HG02763 (cell line): Measurements from ENCODE around the gene FKBP11.
A peak's percentile ranks its signal among the peaks of the same experiment; 100 is the strongest.

Source experiments
- ATAC-seq: cut with Tn5 transposase; IDR thresholded peaks from one replicate; pipeline ENCODE4 v1.9.1; 2021; ENCODE audit warnings: mild to moderate bottlenecking, moderate library complexity; ENCODE audit not compliant: unreplicated experiment

Gene FKBP11

GRCh38 chr12:48925304-48926011 lies at the start of gene FKBP11:
Gene FKBP11 (minus strand): TSS chr12:48925492. CDS start chr12:48925428, 64 bp downstream.
- peak; percentile 64 for ATAC-seq

DNA sequence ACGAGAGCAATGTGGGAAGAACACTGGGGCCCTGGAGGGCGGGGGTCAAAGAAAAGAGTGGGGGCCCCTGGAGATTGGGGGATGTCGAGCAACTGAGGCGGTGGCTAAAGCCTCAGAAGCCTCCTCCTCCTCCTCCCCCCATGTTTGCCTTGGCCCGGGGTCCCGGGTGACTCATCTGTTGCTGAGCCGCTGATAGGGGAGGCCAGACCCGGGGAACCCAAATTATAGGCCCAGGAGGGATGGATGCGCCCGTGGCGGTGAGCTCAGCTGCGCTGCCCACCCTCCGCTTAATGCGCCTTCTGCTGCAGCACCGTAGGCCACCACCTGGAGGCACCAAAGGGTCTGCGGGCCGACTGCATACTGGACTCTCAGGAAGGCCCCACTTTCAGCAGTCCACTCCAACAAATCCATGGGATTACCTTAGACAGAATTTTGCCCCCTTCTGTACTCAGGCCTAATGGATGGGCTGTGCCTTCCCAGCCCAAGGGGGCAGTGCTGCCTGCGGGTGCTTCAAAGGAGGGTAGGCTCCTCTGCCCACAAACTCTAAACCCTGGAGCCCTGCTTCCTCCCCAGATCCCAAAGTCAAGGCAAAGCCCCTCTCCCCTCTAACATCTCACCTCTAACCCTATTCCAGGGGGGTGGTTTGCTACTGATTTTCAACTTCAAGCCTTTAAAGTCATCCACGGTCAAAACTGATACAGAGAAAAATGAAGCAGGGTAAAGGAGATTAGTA lies 48.8 kb upstream of the FKBP11 start:
- no peak for ATAC-seq

DNA sequence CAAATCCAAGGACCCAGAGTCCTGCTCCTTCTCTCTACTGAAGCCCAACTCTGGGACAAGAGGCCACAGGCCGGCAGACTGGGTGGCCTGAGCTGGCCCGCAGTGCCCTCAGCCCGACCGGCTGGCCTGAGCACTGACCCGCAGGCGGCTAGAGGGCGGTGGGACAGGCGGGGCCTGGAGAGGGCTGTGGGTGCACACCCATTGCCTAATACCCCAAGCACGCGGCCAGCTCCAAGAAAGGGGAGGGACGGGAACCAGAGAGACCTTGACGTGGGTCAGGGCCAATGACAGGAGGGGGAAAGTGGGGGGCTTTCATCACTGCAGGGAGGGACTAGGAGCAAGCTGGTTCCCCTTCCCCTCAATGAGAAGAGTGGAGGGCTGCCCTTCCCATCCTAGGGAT lies 48.2 kb upstream of the FKBP11 start:
- ATAC-seq = no peak

- ATAC-seq = no peak
These were observed 47.7 kb upstream of the FKBP11 start for GRCh38 chr12:48972952-48973483.

- ATAC-seq = no peak
These were observed 47.1 kb upstream of the FKBP11 start for GRCh38 chr12:48972213-48972951.

DNA sequence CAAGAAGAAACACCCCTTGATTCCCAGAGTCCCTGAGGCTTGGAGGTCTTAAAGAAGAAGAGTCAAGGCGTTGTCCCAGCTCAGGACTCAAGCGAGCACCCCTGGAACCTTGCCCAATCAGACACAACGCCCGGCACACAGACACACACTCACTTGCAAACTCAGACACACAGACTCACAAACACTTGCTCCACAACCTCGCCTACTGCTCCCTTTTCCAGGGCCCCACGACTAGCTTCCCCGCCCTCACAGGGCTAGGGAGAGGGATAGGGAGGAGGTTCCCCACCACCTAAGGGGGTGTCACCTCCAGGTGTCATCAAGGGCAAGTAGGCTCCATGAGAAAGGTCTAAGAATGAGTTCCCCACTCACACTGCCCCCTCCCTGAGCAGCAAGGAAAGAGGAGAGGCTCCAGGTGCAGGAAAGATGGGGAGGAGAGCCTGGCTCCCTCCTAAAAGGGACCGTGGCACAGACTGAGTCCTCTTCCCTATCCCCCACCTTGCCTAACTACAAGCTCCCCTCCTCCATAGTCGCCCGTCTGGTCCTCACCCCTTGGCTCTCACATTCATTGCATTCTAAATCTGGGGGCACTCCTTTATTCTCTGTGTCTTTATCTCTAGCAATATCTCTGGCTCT lies 45.5 kb upstream of the FKBP11 start:
- no peak for ATAC-seq

GRCh38 chr12:48969833-48970701 lies 44.8 kb upstream of the FKBP11 start:
- no peak for ATAC-seq

GRCh38 chr12:48969160-48969771 lies 44.0 kb upstream of the FKBP11 start:
- ATAC-seq = no peak

DNA sequence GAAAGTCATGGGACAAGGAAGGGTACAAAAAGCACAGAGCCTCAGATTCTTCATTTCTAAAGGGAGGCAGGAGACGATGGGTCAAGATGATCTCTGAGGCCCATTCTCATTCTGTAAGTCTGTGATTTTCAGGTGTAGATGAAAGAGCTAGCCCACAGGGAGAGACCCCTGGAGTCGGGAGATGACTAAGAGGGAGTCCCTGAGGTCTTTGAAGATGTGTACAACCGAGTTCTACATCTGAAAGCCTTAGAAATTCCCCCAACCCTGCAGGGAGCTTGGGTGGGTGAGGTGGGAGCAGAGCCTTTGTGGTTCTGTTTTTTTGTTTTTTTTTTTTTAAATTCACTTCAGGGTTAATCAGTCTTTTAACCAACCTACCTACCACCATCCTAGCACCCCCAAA lies 43.2 kb upstream of the FKBP11 start:
- ATAC-seq = no peak

GRCh38 chr12:48967991-48968390 lies 42.7 kb upstream of the FKBP11 start:
- ATAC-seq = no peak

DNA sequence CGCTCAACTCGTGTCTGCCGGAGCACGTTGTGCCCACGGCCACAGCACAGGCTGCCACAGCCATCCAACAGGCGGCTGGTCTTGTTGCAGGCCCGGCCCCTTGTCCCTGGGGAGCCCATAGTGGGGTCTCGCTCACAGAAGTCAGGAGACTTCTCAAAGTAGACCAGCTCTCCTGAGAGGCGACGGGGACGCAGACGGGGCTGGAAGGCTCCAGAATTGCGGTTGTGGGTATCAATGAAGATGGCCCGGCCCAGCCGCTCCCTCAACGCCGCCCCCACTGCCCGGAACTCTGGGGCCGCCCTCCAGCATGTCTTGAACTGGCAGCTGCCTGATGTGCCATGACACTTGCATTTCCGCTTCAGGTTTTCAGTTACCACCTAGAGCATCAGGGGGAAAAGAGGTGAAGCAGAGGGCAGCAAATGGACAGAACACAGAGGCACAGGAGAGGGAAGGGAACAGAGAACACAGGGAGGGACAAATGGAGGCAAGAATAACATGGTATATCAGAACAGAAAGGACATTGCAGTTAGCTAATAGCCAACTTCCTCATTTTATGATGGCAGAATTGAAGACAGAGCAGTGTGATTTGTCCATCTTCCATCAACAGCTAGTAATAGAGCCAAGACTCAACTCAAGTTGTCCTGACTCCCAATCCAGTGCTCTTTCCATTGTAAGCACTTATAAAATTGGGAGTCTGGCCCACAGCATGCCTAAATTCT lies 41.0 kb upstream of the FKBP11 start:
- ATAC-seq = no peak

DNA sequence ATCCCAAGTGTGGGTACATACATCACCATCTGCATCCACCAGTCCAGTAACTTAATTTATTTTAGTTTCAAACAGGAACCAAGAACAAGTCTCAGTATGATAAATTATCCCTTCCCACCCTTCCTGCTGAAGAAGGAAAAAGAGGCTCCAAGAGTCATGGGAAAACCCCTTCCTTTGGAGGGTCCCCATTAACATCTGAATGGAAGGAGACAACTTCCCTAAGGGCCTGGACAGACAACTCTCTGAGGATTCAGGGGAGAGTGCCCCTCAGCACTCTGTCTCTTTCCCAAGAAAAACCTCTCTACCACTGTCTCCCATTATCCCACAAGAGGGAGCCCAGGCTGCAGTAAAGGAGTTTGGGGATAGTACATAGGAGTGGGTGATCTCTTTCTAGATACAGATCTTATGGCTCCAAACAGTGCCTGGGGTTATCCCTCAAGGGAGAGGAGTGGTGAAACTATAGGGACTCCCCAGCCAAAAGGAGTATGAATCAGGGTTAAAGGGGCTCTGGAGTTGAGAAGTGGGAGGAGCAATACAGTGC lies 40.1 kb upstream of the FKBP11 start:
- ATAC-seq = no peak

- no peak for ATAC-seq
These were observed 36.5 kb upstream of the FKBP11 start for GRCh38 chr12:48961801-48962200.

DNA sequence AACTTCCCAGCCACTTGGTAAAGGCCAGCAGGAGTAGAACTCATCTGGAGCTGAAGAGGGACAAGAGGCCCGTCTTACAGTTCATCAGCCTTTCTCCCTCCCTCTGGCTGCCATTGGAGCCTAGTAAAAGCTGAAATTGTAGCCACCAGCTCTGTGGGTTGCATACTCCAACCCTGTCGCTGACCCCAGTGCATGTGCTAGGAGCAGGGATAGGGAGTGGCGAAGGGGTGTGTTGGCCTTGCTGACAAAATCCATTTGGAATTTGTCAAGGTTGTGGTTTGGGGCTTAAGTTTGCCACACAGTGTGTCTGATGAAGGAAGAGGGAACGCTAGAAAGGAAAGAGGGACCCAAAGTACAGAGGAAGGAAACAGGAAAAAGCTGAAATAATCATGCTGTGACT lies 36.0 kb upstream of the FKBP11 start:
- ATAC-seq = no peak

DNA sequence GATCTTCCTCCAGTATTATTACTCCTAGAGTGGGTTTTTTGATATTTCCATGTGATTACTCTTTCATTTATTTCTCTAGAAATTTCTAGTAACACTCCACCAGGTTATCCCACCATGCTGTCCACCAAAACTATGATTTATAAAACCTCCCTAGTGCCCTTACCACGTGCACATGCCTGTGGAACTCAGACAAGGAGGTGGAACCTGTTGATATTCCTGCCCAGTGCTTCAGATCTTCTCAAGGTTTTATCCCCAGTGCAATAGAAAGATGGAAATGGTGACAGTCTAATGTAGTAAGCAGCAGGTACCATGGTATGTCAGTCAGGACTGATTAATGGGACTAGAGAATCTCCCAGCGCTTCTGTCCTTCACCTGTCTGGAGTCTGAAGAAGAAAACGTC lies 35.5 kb upstream of the FKBP11 start:
- no peak for ATAC-seq

DNA sequence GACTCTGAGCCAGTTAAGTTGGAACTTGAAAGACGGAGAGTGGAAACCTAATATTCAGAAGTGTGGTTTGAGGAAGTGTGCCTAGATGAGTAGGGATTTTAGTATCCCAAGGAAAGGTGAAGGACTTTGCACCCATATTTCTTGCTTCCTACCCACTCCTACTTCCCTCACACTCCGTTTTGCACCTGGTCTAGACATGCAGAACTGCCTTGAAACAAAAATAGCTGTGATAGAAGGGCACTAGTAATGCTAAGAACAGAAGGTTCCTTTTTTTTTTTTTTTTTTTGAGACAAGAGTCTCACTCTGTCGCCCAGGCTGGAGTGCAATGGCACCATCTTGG lies 32.7 kb upstream of the FKBP11 start:
- no peak for ATAC-seq

GRCh38 chr12:48957141-48958048 lies 32.1 kb upstream of the FKBP11 start, which contains the start of gene ARF3:
Gene ARF3 (minus strand): TSS chr12:48957487. CDS start chr12:48941095, 16,392 bp downstream.
- ATAC-seq = peak; percentile 88
